ENCODE measurements around the gene HFE. TPM values are rescaled to one million over a fixed set of nuclear protein-coding genes. Genes with fewer than 3 reads are reported as not detected.

Gene HFE
- total and polyA plus RNA-seq, 2 of the 13 experiments (the other 11 are each of a cell fraction or from before 2014, with no cell fraction given) = 3.7 to 6.3 TPM

GRCh38 chr6:26065952-26066380, 21.3 kb upstream of the HFE start (continued):
- 0 out of 2 replicates have a peak, but pooled peaks have one; percentile 30 for TF ChIP-seq RFXANK (CRISPR knock-in tag; IDR thresholded peaks at IDR 0.05)
- no peak for TF ChIP-seq ZNF766 (CRISPR knock-in tag; IDR thresholded peaks at IDR 0.05; ENCODE audit: borderline replicate concordance)
- 0 out of 2 replicates have a peak, but pooled peaks have one; percentile 2 for TF ChIP-seq SRF (IDR thresholded peaks at IDR 0.05; ENCODE audit: low read depth, low read length)
- TF ChIP-seq ZNF572 (CRISPR knock-in tag; IDR thresholded peaks at IDR 0.05) = no peak
- peak; percentile 99 for TF ChIP-seq SMC3 (IDR thresholded peaks at IDR 0.05; ENCODE audit: low read length)
- TF ChIP-seq ATF7 (IDR thresholded peaks at IDR 0.05) = no peak
- no peak for TF ChIP-seq ATF7 (CRISPR knock-in tag; IDR thresholded peaks at IDR 0.05)
- TF ChIP-seq REST (IDR thresholded peaks at IDR 0.05; ENCODE audit: borderline replicate concordance in 1 of 2, low read depth in 1 of 2, low read length in 2 of 2) = no peak
- TF ChIP-seq TAF15 (IDR thresholded peaks at IDR 0.05; ENCODE audit: low read depth, low read length, poor library complexity, severe bottlenecking) = no peak
- TF ChIP-seq TBX3 (IDR thresholded peaks at IDR 0.05; ENCODE audit: borderline replicate concordance) = no peak
- no peak for TF ChIP-seq HOMEZ (CRISPR knock-in tag; IDR thresholded peaks at IDR 0.05; ENCODE audit: low read depth)
- no peak for TF ChIP-seq ZNF709 (CRISPR knock-in tag; IDR thresholded peaks at IDR 0.05)
- TF ChIP-seq ELF1 (CRISPR knock-in tag; IDR thresholded peaks at IDR 0.05) = peak; percentile 61
- TF ChIP-seq NRL (CRISPR knock-in tag; IDR thresholded peaks at IDR 0.05; ENCODE audit: borderline replicate concordance) = no peak
- TF ChIP-seq IRF1 (CRISPR knock-in tag; IDR thresholded peaks at IDR 0.05; ENCODE audit: low read depth) = no peak
- TF ChIP-seq REXO4 (CRISPR knock-in tag; IDR thresholded peaks at IDR 0.05; ENCODE audit: borderline replicate concordance) = no peak
- TF ChIP-seq REL (CRISPR knock-in tag; conservative IDR thresholded peaks at IDR 0.05) = no peak
- TF ChIP-seq MYPOP (CRISPR knock-in tag; IDR thresholded peaks at IDR 0.05) = peak; percentile 47; the same call in 1 of the 2 replicates
- peak; percentile 25; the same call in 1 of the 2 replicates for TF ChIP-seq ATF1 (CRISPR knock-in tag; IDR thresholded peaks at IDR 0.05)
- 0 out of 2 replicates have a peak, but pooled peaks have one; percentile 14 for TF ChIP-seq PATZ1 (CRISPR knock-in tag; IDR thresholded peaks at IDR 0.05)
- TF ChIP-seq PTBP1 (IDR thresholded peaks at IDR 0.05; ENCODE audit: low read depth, low read length, poor library complexity, severe bottlenecking) = no peak
- TF ChIP-seq NFYC (CRISPR knock-in tag; IDR thresholded peaks at IDR 0.05) = no peak; the same call in 1 of the 2 replicates
